ENCODE results near the gene DYNC1I2.

DYNC1I2 gene

GRCh38 chr2:171785450-171785849 lies 98.2 kb downstream of the DYNC1I2 start:
- TF ChIP-seq CTCF (IDR thresholded peaks at IDR 0.05; ENCODE audit: low read depth, low read length) = no peak
- no peak overlapping the region for H3K4me3 ChIP-seq (ENCODE audit: low read depth, low read length)

GRCh38 chr2:171787333-171788072 lies 100.2 kb downstream of the DYNC1I2 start:
- no peak for TF ChIP-seq CTCF (IDR thresholded peaks at IDR 0.05; ENCODE audit: low read depth, low read length)
- H3K4me3 ChIP-seq (ENCODE audit: low read depth, low read length) = no peak overlapping the region

GRCh38 chr2:171788316-171788993 lies 101.2 kb downstream of the DYNC1I2 start:
- no peak for TF ChIP-seq CTCF (IDR thresholded peaks at IDR 0.05; ENCODE audit: low read depth, low read length)
- H3K4me3 ChIP-seq (ENCODE audit: low read depth, low read length) = no peak overlapping the region

DNA sequence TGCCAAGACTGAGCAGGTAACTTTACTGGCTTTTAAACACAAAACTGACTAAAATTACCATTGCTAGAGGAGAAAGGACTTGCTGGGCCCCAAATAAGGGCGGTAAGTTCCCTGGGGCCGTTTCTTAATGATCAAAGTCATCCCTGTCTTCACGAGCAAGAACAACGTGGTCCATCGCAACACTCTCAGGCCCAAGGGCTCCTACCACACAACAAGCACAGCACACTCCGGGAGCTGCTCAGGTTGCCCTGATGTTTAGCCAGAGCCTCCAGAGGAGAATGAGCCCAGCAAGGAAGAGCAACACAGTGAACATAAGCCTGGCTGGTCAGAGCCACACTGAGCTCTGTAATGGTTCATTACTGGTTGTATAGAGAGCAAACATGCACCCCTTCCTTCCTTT lies 102.7 kb downstream of the DYNC1I2 start:
- H3K4me3 ChIP-seq (ENCODE audit: low read depth, low read length) = no peak overlapping the region
- no peak for TF ChIP-seq CTCF (IDR thresholded peaks at IDR 0.05; ENCODE audit: low read depth, low read length)

GRCh38 chr2:171791361-171791760 lies 104.1 kb downstream of the DYNC1I2 start:
- no peak overlapping the region for H3K4me3 ChIP-seq (ENCODE audit: low read depth, low read length)
- no peak for TF ChIP-seq CTCF (IDR thresholded peaks at IDR 0.05; ENCODE audit: low read depth, low read length)

DNA sequence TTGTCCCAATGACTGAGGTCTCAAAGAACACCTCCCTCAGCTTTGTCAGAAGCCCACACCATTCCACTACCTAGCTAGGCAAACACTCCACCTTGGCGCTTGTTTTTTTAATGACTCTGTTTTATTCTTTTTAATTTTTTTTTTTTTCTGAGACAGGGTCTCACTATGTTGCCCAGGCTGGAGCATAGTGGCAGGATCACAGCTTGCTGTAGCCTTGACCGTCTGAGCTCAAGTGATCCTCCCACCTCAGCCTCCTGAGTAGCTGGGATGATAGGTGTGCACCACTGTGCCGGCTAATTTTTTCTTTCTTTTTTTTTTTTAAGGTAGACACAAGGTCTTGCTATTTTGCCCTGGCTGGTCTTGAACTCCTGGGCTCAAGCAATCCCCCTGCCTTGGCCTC lies 104.9 kb downstream of the DYNC1I2 start:
- H3K4me3 ChIP-seq (ENCODE audit: low read depth, low read length) = no peak overlapping the region
- no peak for TF ChIP-seq CTCF (IDR thresholded peaks at IDR 0.05; ENCODE audit: low read depth, low read length)

DNA sequence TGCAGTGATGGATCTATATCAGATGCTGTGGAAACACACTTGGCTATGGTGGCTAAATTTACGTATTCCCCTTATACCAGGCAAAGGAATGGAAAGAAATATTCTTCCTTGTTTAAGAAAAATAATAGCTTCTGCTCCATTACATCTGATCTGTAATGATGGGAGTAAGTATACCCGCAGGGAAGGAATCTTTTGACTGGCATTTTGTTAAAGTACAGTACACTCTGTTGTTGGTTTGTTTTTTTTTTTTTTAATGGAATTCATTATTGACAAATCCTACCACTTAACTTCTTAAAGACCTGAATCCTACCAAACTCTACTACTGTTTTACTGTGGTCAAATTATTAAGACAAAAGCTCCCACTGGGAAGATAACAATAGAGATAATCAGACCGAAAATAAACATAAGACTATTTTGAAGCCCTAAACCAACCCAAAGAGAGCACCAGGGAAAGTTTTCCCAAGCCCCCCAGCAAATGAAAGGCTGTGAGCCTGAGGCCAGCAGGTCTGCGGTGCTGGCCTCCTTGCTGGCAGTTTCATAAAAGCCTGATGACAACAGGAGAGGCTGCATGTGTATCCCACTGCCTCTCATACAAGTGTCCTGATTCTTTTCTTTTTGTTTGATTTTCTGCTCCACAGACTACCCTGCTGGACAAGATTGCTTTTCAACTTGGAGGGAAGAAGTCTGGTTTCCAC lies 105.8 kb downstream of the DYNC1I2 start:
- TF ChIP-seq CTCF (IDR thresholded peaks at IDR 0.05; ENCODE audit: low read depth, low read length) = no peak
- no peak overlapping the region for H3K4me3 ChIP-seq (ENCODE audit: low read depth, low read length)
